GM12878 (cell line): ENCODE data around the gene PLAC1. TPM values are rescaled to one million over a fixed set of nuclear protein-coding genes. Genes with fewer than 3 reads are reported as not detected.
A peak's percentile ranks its signal among the peaks of the same experiment; 100 is the strongest.

ENCODE experiments used
- ATAC-seq: fragments of 200-7000 bp; cut with Tn5 transposase; 3 replicates; pipeline ENCODE4 v1.9.1; 2020; ENCODE audit warnings: mild to moderate bottlenecking, moderate library complexity
- BruUV-seq: library from RNA; stranded (reverse); fragments of 400-500 nt; replicated peaks from 2 replicates; lab custom pipeline; 2021; lab: Mats Ljungman, UMichigan
- CTCF ChIA-PET: fragments of 300-600 bp; sonication (Branson Sonifier 250); formaldehyde crosslinking; extraction: SDS; loops from one replicate; lab custom pipeline; 2021; ENCODE audit warnings: inconsistent platforms; lab: Yijun Ruan, JAX
- POLR2A ChIA-PET: fragments of 350-600 bp; formaldehyde crosslinking; extraction: SDS; loops from one replicate; lab custom pipeline; 2021; ENCODE audit warnings: inconsistent platforms; lab: Charles Lee
- RAD21 ChIA-PET: fragments of 300-600 bp; sonication (Branson Sonifier 250); formaldehyde crosslinking; loops from one replicate; lab custom pipeline; 2023; ENCODE audit warnings: antibody characterized with exemption; ENCODE audit not compliant: unreplicated experiment; lab: Charles Lee
- SMC1A ChIA-PET: fragments of 300-600 bp; sonication (Branson Sonifier 250); formaldehyde crosslinking; loops from one replicate; lab custom pipeline; 2023; ENCODE audit not compliant: unreplicated experiment, uncharacterized antibody; lab: Charles Lee
- DNase-seq: peaks from one replicate; pipeline ENCODE4 v3.0.0-alpha.2; 2011; ENCODE audit warnings: low read depth, low spot score
- FAIRE-seq: peaks from 3 replicates; lab custom pipeline; 2011; peaks lifted over from hg19 to GRCh38; lab: Jason Lieb, UNC
- H2AFZ ChIP-seq: 2 replicates; pipeline ENCODE4 v1.6.0; 2011; ENCODE audit warnings: low read depth, low read length, control low read depth; ENCODE audit not compliant: control insufficient read depth
- H3K27ac ChIP-seq: 2 replicates; pipeline ENCODE4 v1.5.1; 2011; ENCODE audit warnings: control low read depth; ENCODE audit not compliant: control insufficient read depth, insufficient read depth
- H3K27me3 ChIP-seq, 2 experiments: replicated peaks in 1 of 2; 2 replicates each; pipeline versions ENCODE4 v1.6.0 to v1.6.1; 2011; ENCODE audit warnings: low read length in 1 of 2; ENCODE audit not compliant: control insufficient read depth in 2 of 2, insufficient read depth in 2 of 2
- H3K36me3 ChIP-seq, 2 experiments: 2 replicates each; pipeline ENCODE4 v1.5.1; 2011; ENCODE audit warnings: low read length in 1 of 2; ENCODE audit not compliant: control insufficient read depth in 2 of 2, insufficient read depth in 2 of 2
- H3K4me1 ChIP-seq: 2 replicates; pipeline ENCODE4 v1.6.1; 2011; ENCODE audit warnings: mild to moderate bottlenecking, low read length, moderate library complexity, mixed read lengths; ENCODE audit not compliant: control insufficient read depth, insufficient read depth
- H3K4me2 ChIP-seq: 2 replicates; pipeline ENCODE4 v1.6.0; 2011; ENCODE audit warnings: control low read depth; ENCODE audit not compliant: control insufficient read depth, insufficient read depth
- H3K4me3 ChIP-seq: fragments of 200-600 bp; sonication (generic); 2 replicates; pipeline ENCODE4 v1.5.1; 2016
- H3K79me2 ChIP-seq: 2 replicates; pipeline ENCODE4 v1.6.0; 2011; ENCODE audit warnings: low read length; ENCODE audit not compliant: control insufficient read depth, insufficient read depth
- H3K9ac ChIP-seq: 2 replicates; pipeline ENCODE4 v1.8.0; 2011; ENCODE audit warnings: low read length, control low read depth, mixed read lengths; ENCODE audit not compliant: control insufficient read depth, insufficient read depth
- H3K9me3 ChIP-seq: replicated peaks from 3 replicates; pipeline ENCODE4 v1.5.1; 2011; ENCODE audit warnings: mild to moderate bottlenecking, low read length; ENCODE audit not compliant: control insufficient read depth, insufficient read depth
- H4K20me1 ChIP-seq: 2 replicates; pipeline ENCODE4 v1.6.0; 2011; ENCODE audit not compliant: control insufficient read depth, insufficient read depth
- BACH1 ChIP-seq: fragments of 450-650 bp; IDR thresholded peaks from 2 replicates; pipeline ENCODE4 v1.6.1; 2017; ENCODE audit warnings: mild to moderate bottlenecking, borderline replicate concordance
- CREM ChIP-seq: IDR thresholded peaks from 2 replicates; pipeline ENCODE4 v1.6.1; 2014; ENCODE audit warnings: antibody characterized with exemption, low read depth
- EZH2 ChIP-seq: IDR thresholded peaks from 2 replicates; pipeline ENCODE4 v1.6.1; 2012; ENCODE audit warnings: low read depth, mild to moderate bottlenecking, control low read depth, inconsistent platforms, low read length, borderline replicate concordance; ENCODE audit not compliant: control insufficient read depth
- FOS ChIP-seq: IDR thresholded peaks from 3 replicates; pipeline ENCODE4 v1.6.1; 2011; ENCODE audit warnings: borderline replicate concordance; ENCODE audit not compliant: insufficient read length; ENCODE audit errors: extremely low read depth
- HDAC2 ChIP-seq: fragments of 200-600 bp; sonication (generic); IDR thresholded peaks from 2 replicates; pipeline ENCODE4 v1.6.1; 2017
- HDAC6 ChIP-seq: fragments of 200-600 bp; sonication (generic); IDR thresholded peaks from one replicate; pipeline ENCODE4 v1.8.0; 2017; ENCODE audit warnings: antibody characterized with exemption; ENCODE audit not compliant: unreplicated experiment
- JUNB ChIP-seq: IDR thresholded peaks from 2 replicates; pipeline ENCODE4 v1.6.1; 2016; ENCODE audit warnings: antibody characterized with exemption, mild to moderate bottlenecking
- MTA2 ChIP-seq: fragments of 450-650 bp; IDR thresholded peaks from 2 replicates; pipeline ENCODE4 v1.6.1; 2016; ENCODE audit warnings: low read depth, mild to moderate bottlenecking, moderate library complexity
- NFIC ChIP-seq: IDR thresholded peaks from 2 replicates; pipeline ENCODE4 v1.6.1; 2012; ENCODE audit warnings: low read depth, mild to moderate bottlenecking, inconsistent platforms, low read length, moderate library complexity
- NFYB ChIP-seq: IDR thresholded peaks from 2 replicates; pipeline ENCODE4 v1.6.1; 2011; ENCODE audit warnings: low read depth, mild to moderate bottlenecking, low read length, improper control_type of control experiment, moderate library complexity; ENCODE audit not compliant: insufficient read depth
- NKRF ChIP-seq: fragments of 450-650 bp; conservative IDR thresholded peaks from 2 replicates; pipeline ENCODE4 v1.6.1; 2017; ENCODE audit warnings: mild to moderate bottlenecking, moderate library complexity
- PAX5 ChIP-seq: IDR thresholded peaks from 2 replicates; pipeline ENCODE4 v1.6.1; 2011; ENCODE audit warnings: low read depth, low read length, borderline replicate concordance
- PAX8 ChIP-seq: fragments of 450-650 bp; IDR thresholded peaks from 2 replicates; pipeline ENCODE4 v1.6.1; 2017; ENCODE audit warnings: mild to moderate bottlenecking, moderate library complexity
- POLR2AphosphoS5 ChIP-seq: IDR thresholded peaks from 2 replicates; pipeline ENCODE4 v1.6.1; 2011; ENCODE audit warnings: mild to moderate bottlenecking, low read length, inconsistent platforms
- RAD51 ChIP-seq: fragments of 450-650 bp; IDR thresholded peaks from 2 replicates; pipeline ENCODE4 v1.6.1; 2016; ENCODE audit warnings: moderate library complexity, mild to moderate bottlenecking, inconsistent platforms
- RUNX3 ChIP-seq: IDR thresholded peaks from 2 replicates; pipeline ENCODE4 v1.6.1; 2012; ENCODE audit warnings: low read length, inconsistent platforms
- SP1 ChIP-seq: IDR thresholded peaks from one replicate; pipeline ENCODE4 v1.6.1; 2011; ENCODE audit warnings: low read depth, low read length
- SPI1 ChIP-seq: IDR thresholded peaks from 2 replicates; pipeline ENCODE4 v1.6.1; 2011; ENCODE audit warnings: low read depth, mild to moderate bottlenecking, low read length, moderate library complexity, borderline replicate concordance; ENCODE audit not compliant: insufficient read depth
- YY1 ChIP-seq: IDR thresholded peaks from 2 replicates; pipeline ENCODE4 v1.6.1; 2011; ENCODE audit warnings: low read depth, mild to moderate bottlenecking, low read length
- ZNF24 ChIP-seq: fragments of 450-650 bp; IDR thresholded peaks from 2 replicates; pipeline ENCODE4 v1.6.1; 2017; ENCODE audit warnings: antibody characterized with exemption, mild to moderate bottlenecking
- WGBS: methylation state at CpG from one replicate; pipeline ENCODE4 v1.1.6; 2016; ENCODE audit warnings: low lambda C conversion rate; ENCODE audit not compliant: insufficient replicate concordance, insufficient coverage; ENCODE audit errors: missing lambda C conversion rate; 5-methylcytosine and 5-hydroxymethylcytosine counted together
- in situ Hi-C: fragments of 300-500 bp; cut with MboI; formaldehyde crosslinking; loops from 9 replicates; pipeline ENCODE4 v1.14.3; 2018; ENCODE audit warnings: mixed read lengths
- intact Hi-C: fragments of 100-400 bp; cut with micrococcal nuclease; formaldehyde crosslinking; loops from one replicate; pipeline ENCODE4 v1.14.2; 2022; ENCODE audit not compliant: unreplicated experiment
- polyA plus RNA-seq, 11 experiments: library from polyadenylated mRNA; depleted of rRNA in 4 of 11; unstranded in 6 of 11; stranded (reverse) in 5 of 11; fragments of >200 nt; fragmentation: Nextera tagmentation in 4 of 11; fragmentation: Illumina TruSeq in 1 of 11; extraction: Ambion mirVana in 4 of 11; extraction: Trizol in 1 of 11; gene quantifications; 1 replicate in 1 of 11; 2 replicates in 10 of 11; pipeline versions ENCODE4 v1.2.1 to v1.2.3, GENCODE V29; 2011 to 2016; ENCODE audit warnings: inconsistent platforms in 2 of 11, missing spikeins in 2 of 11, low read depth in 1 of 11
- total RNA-seq, 4 experiments: library from RNA; depleted of rRNA in 3 of 4; stranded (reverse); fragments of >200 nt in 3 of 4; fragmentation: Illumina TruSeq in 1 of 4; extraction: Trizol in 1 of 4; gene quantifications; 2 replicates each; pipeline versions ENCODE4 v1.2.1 to v1.2.3, GENCODE V29; 2013 to 2021
- TF ChIP-seq, protein P1 (sequence below): IDR thresholded peaks from 2 replicates; pipeline ENCODE4 v1.6.1; 2012; ENCODE audit warnings: low read depth, low read length, improper control_type of control experiment
- TF ChIP-seq, protein P2 (sequence below): fragments of 150-350 bp; IDR thresholded peaks from 2 replicates; pipeline ENCODE4 v1.6.1; 2016; ENCODE audit warnings: low read depth, low read length

The PLAC1 gene
- total and polyA plus RNA-seq, 10 of the 15 experiments (the other 5 are each of a cell fraction or from before 2014, with no cell fraction given), result 0.05 to 0.42 (median 0.17) TPM; not detected in 5

DNA sequence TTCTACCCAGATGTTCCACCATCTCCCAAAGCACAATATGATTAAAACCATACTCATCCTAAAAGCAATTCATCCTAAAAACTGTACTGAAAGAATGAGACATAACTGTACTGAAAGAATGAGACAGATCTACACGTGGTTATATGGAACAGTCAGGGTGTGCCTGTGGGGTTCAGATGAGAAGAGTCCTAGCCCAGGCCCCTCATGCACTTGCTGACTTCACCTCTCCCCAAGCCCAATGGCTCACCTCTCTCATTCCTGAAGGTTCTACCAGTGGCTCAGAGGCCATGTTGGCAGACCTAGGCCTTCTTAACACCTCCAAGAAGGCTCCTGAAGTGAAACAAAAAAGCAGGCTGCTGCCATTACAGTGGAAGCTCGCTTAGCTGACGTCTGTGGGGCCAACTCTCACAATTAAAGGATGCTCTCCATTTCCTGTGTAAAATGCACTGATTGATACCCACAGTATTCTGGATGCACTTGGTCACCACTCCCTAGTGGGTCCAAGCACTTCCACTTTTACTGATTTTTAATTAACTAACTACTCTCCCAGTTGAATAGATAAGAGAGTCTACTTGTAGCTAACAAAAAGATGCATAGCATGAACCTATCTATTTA lies 3.8 kb downstream of the PLAC1 start:
- Histone ChIP-seq H3K4me1 (no peaks in the 10 kb centered on the region), H3K4me3 (no peak overlapping the region), H3K4me2 (no peak overlapping the region), H2AFZ (peak overlapping the region; percentile 15; the same call in 1 of the 2 replicates), H3K27me3 (no peaks in the 10 kb centered on the region), H3K36me3 (no peaks in the 10 kb centered on the region), H3K79me2 (no peaks in the 10 kb centered on the region), H4K20me1 (no peaks in the 10 kb centered on the region), H3K9me3 (no peaks in the 10 kb centered on the region), H3K9ac (no peak overlapping the region), H3K27ac (no peak overlapping the region)
- ChIA-PET SMC1A (no interaction called here), RAD21 (no interaction called here), POLR2A (no interaction called here), CTCF (no interaction called here)
- FAIRE-seq (no peak), ATAC-seq (peak; percentile 73), DNase-seq (no peak)
- in situ Hi-C loops (no loop called here), intact Hi-C loops (no loop called here)
- TF ChIP-seq NFYB (no peak), CREM (no peak), JUNB (peak; percentile 80), PAX8 (no peak), PAX5 (no peak), SPI1 (no peak), BACH1 (no peak), HDAC6 (no peak), NKRF (no peak), POLR2AphosphoS5 (no peak), NFIC (peak; percentile 62; the same call in 1 of the 2 replicates), YY1 (no peak), ZNF24 (no peak), FOS (no peak), MTA2 (no peak), RAD51 (no peak), RUNX3 (peak; percentile 46; the same call in 1 of the 2 replicates), SP1 (no peak), EZH2 (no peak), HDAC2 (no peak)
- TF ChIP-seq, protein P1, sequence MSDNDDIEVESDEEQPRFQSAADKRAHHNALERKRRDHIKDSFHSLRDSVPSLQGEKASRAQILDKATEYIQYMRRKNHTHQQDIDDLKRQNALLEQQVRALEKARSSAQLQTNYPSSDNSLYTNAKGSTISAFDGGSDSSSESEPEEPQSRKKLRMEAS, result no peak
- TF ChIP-seq, protein P2, sequence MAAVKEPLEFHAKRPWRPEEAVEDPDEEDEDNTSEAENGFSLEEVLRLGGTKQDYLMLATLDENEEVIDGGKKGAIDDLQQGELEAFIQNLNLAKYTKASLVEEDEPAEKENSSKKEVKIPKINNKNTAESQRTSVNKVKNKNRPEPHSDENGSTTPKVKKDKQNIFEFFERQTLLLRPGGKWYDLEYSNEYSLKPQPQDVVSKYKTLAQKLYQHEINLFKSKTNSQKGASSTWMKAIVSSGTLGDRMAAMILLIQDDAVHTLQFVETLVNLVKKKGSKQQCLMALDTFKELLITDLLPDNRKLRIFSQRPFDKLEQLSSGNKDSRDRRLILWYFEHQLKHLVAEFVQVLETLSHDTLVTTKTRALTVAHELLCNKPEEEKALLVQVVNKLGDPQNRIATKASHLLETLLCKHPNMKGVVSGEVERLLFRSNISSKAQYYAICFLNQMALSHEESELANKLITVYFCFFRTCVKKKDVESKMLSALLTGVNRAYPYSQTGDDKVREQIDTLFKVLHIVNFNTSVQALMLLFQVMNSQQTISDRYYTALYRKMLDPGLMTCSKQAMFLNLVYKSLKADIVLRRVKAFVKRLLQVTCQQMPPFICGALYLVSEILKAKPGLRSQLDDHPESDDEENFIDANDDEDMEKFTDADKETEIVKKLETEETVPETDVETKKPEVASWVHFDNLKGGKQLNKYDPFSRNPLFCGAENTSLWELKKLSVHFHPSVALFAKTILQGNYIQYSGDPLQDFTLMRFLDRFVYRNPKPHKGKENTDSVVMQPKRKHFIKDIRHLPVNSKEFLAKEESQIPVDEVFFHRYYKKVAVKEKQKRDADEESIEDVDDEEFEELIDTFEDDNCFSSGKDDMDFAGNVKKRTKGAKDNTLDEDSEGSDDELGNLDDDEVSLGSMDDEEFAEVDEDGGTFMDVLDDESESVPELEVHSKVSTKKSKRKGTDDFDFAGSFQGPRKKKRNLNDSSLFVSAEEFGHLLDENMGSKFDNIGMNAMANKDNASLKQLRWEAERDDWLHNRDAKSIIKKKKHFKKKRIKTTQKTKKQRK, result no peak
- BruUV-seq, result no TSS peak
- WGBS, result 12% methylated on average over 3 of the region's 3 CpGs
